NCI-H510A (cell line): ENCODE results near the gene EDC4.
"Not testable (repeated sequence)": the region's sequence is repeated elsewhere in the genome, so short reads cannot be mapped to it uniquely, and the experiment has no call there.

ENCODE experiments used
- DNase-seq: peaks from one replicate; lab custom pipeline; 2025; lab: John Stamatoyannopoulos, UW

Gene EDC4

GRCh38 chr16:67847064-67847861 lies 25.6 kb upstream of the EDC4 start, which contains the start of gene CENPT:
TSS of gene CENPT (minus strand) at chr16:67847693. CDS start at chr16:67833859, 13,834 bp downstream.
- no peak for DNase-seq

GRCh38 chr16:67848118-67848517 lies 24.7 kb upstream of the EDC4 start:
- DNase-seq: no peak

GRCh38 chr16:67853670-67854069 lies 19.2 kb upstream of the EDC4 start:
- DNase-seq: no peak

- DNase-seq: no peak
Measured at GRCh38 chr16:67855789-67856188, 17.1 kb upstream of the EDC4 start.

GRCh38 chr16:67856927-67857546 lies 15.8 kb upstream of the EDC4 start:
- no peak for DNase-seq

- DNase-seq: peak; percentile 67
Measured at GRCh38 chr16:67857547-67858233, 15.2 kb upstream of the EDC4 start.

GRCh38 chr16:67858500-67858899 lies 14.4 kb upstream of the EDC4 start:
- DNase-seq: no peak

- DNase-seq: no peak
Measured at GRCh38 chr16:67860589-67861398, 12.1 kb upstream of the EDC4 start.

GRCh38 chr16:67861877-67862276 lies 11.0 kb upstream of the EDC4 start:
- no peak for DNase-seq

- no peak for DNase-seq
Measured at GRCh38 chr16:67862623-67863583, 9.9 kb upstream of the EDC4 start.

- DNase-seq: not testable (repeated sequence)
Measured at GRCh38 chr16:67864044-67864443, 8.8 kb upstream of the EDC4 start.

GRCh38 chr16:67864594-67864993 lies 8.3 kb upstream of the EDC4 start:
- no peak for DNase-seq

- DNase-seq: no peak
Measured at GRCh38 chr16:67865318-67865717, 7.5 kb upstream of the EDC4 start.

- no peak for DNase-seq
Measured at GRCh38 chr16:67868290-67868689, 4.6 kb upstream of the EDC4 start.

GRCh38 chr16:67869653-67870052 lies 3.2 kb upstream of the EDC4 start:
- DNase-seq: no peak

- DNase-seq: no peak
Measured at GRCh38 chr16:67871256-67871655, 1.6 kb upstream of the EDC4 start.

GRCh38 chr16:67872131-67872630 lies 671 bp upstream of the EDC4 start:
- DNase-seq: no peak

- DNase-seq: no peak
Measured at GRCh38 chr16:67873435-67874370, 851 bp downstream of the EDC4 start.

- DNase-seq: no peak
Measured at GRCh38 chr16:67874372-67874771, 1.5 kb downstream of the EDC4 start.

- no peak for DNase-seq
Measured at GRCh38 chr16:67877064-67877463, 4.2 kb downstream of the EDC4 start.
